Stimulated activated CD4-positive, alpha-beta T cell treated with anti-CD3 and anti-CD28 coated beads, TNF-alpha, amount 100 ng/mL, for 4 hours (primary cell): Measurements from ENCODE around the gene RASSF3.
"Not testable (repeated sequence)": the region's sequence is repeated elsewhere in the genome, so short reads cannot be mapped to it uniquely, and the experiment has no call there.

Experiments used
- DNase-seq, 3 experiments: peaks; one replicate each; pipeline ENCODE4 v3.0.0-alpha.2; 2020; ENCODE audit warnings: low read depth in 3 of 3

Gene RASSF3

GRCh38 chr12:64690236-64690635 lies 79.9 kb downstream of the RASSF3 start:
- not testable (repeated sequence) for DNase-seq

- no peak for DNase-seq
Measured at GRCh38 chr12:64691227-64691794, 81.0 kb downstream of the RASSF3 start.

GRCh38 chr12:64691795-64692583 lies 81.7 kb downstream of the RASSF3 start:
- DNase-seq, result no peak

GRCh38 chr12:64694130-64695040 lies 84.1 kb downstream of the RASSF3 start:
- no peak for DNase-seq

- no peak for DNase-seq
Measured at GRCh38 chr12:64695550-64695949, 85.3 kb downstream of the RASSF3 start.

- DNase-seq, result no peak
Measured at GRCh38 chr12:64696080-64696741, 85.9 kb downstream of the RASSF3 start.

GRCh38 chr12:64699504-64700115 lies 89.3 kb downstream of the RASSF3 start:
- no peak for DNase-seq

- DNase-seq, result no peak
Measured at GRCh38 chr12:64700532-64700931, 90.2 kb downstream of the RASSF3 start.

GRCh38 chr12:64701283-64701682 lies 91.0 kb downstream of the RASSF3 start:
- no peak for DNase-seq

GRCh38 chr12:64706306-64706705 lies 96.0 kb downstream of the RASSF3 start:
- no peak for DNase-seq

- DNase-seq, result no peak
Measured at GRCh38 chr12:64706857-64707256, 96.6 kb downstream of the RASSF3 start.

- DNase-seq, result no peak
Measured at GRCh38 chr12:64707362-64707761, 97.1 kb downstream of the RASSF3 start.

- no peak for DNase-seq
Measured at GRCh38 chr12:64707926-64708325, 97.6 kb downstream of the RASSF3 start.

GRCh38 chr12:64709429-64709828 lies 99.1 kb downstream of the RASSF3 start:
- DNase-seq, result no peak

- DNase-seq, result no peak
Measured at GRCh38 chr12:64713376-64713775, 103.1 kb downstream of the RASSF3 start.

GRCh38 chr12:64714551-64714968 lies 104.3 kb downstream of the RASSF3 start:
- no peak for DNase-seq

- DNase-seq, result no peak
Measured at GRCh38 chr12:64716371-64716770, 106.1 kb downstream of the RASSF3 start.

- no peak for DNase-seq
Measured at GRCh38 chr12:64716839-64717455, 106.7 kb downstream of the RASSF3 start.

GRCh38 chr12:64718649-64719048 lies 108.4 kb downstream of the RASSF3 start:
- no peak for DNase-seq

- DNase-seq, result no peak
Measured at GRCh38 chr12:64720884-64721283, 110.6 kb downstream of the RASSF3 start.

GRCh38 chr12:64722835-64723234 lies 112.5 kb downstream of the RASSF3 start:
- no peak for DNase-seq
